ENCODE measurements around the gene EFCAB8.
"Not testable (repeated sequence)": the region's sequence is repeated elsewhere in the genome, so short reads cannot be mapped to it uniquely, and the experiment has no call there.

Gene EFCAB8

DNA sequence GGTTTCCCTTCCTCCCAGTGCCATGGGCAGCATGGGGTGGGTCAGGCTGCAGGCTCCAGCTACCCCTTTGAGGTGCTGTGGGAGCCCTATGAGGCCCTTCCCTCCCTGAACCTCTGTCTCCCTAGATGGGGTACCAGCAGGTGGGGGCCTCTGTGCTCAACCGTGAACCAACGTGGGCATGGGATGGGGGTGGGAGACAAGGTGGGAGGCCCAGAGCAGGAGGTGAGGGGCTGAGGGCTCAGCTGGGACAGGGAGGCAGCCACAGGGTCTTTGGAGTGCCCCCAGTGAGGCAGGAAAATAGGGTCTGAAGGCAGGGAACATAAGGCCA is 112.2 kb downstream of the EFCAB8 start:
- H3K4me3 Mint-ChIP-seq, result no peak overlapping the region
- DNase-seq, result no peak
- H3K27me3 Mint-ChIP-seq (ENCODE audit: low read depth, poor library complexity), result peaks cover 11% of the 10 kb centered on the region
- peaks cover 34% of the 10 kb centered on the region for H3K4me1 Mint-ChIP-seq
- no peak overlapping the region for H3K27ac Mint-ChIP-seq
- H3K9me3 Mint-ChIP-seq, result no peaks in the 10 kb centered on the region
- no peaks in the 10 kb centered on the region for H3K36me3 Mint-ChIP-seq (ENCODE audit: low read depth)
- TF ChIP-seq, protein P1, sequence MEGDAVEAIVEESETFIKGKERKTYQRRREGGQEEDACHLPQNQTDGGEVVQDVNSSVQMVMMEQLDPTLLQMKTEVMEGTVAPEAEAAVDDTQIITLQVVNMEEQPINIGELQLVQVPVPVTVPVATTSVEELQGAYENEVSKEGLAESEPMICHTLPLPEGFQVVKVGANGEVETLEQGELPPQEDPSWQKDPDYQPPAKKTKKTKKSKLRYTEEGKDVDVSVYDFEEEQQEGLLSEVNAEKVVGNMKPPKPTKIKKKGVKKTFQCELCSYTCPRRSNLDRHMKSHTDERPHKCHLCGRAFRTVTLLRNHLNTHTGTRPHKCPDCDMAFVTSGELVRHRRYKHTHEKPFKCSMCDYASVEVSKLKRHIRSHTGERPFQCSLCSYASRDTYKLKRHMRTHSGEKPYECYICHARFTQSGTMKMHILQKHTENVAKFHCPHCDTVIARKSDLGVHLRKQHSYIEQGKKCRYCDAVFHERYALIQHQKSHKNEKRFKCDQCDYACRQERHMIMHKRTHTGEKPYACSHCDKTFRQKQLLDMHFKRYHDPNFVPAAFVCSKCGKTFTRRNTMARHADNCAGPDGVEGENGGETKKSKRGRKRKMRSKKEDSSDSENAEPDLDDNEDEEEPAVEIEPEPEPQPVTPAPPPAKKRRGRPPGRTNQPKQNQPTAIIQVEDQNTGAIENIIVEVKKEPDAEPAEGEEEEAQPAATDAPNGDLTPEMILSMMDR (IDR thresholded peaks at IDR 0.05), result no peak

DNA sequence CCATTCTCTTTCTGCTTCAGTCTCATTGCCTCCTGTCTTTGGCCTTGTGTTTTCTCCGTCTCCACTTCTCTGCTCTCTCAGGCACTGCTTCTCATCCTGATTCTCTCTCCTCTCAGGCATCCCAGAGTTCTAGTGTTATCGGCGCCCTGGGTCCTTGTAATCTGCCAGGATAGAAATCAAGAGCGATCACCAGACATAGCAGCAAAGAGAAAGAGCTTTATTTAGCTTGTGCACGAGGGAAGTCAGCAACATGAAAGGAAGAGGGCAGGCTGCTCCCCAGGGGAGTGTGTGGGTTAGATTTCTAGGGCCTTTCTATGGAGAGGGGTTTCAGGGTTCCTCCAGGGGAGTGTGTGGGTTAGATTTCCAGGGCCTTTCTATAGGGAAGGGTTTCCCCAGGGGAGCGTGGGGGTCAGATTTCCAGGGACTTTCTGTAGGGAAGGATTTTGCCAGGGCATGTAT is 113.0 kb downstream of the EFCAB8 start:
- TF ChIP-seq, protein P1 (IDR thresholded peaks at IDR 0.05), result no peak
- DNase-seq, result peak; percentile 34
- Mint-ChIP-seq H3K27ac (no peak overlapping the region), H3K4me1 (peaks cover 34% of the 10 kb centered on the region), H3K9me3 (peaks cover 6% of the 10 kb centered on the region), H3K36me3 (ENCODE audit: low read depth) (no peaks in the 10 kb centered on the region), H3K27me3 (ENCODE audit: low read depth, poor library complexity) (peaks cover 7% of the 10 kb centered on the region), H3K4me3 (no peak overlapping the region)

DNA sequence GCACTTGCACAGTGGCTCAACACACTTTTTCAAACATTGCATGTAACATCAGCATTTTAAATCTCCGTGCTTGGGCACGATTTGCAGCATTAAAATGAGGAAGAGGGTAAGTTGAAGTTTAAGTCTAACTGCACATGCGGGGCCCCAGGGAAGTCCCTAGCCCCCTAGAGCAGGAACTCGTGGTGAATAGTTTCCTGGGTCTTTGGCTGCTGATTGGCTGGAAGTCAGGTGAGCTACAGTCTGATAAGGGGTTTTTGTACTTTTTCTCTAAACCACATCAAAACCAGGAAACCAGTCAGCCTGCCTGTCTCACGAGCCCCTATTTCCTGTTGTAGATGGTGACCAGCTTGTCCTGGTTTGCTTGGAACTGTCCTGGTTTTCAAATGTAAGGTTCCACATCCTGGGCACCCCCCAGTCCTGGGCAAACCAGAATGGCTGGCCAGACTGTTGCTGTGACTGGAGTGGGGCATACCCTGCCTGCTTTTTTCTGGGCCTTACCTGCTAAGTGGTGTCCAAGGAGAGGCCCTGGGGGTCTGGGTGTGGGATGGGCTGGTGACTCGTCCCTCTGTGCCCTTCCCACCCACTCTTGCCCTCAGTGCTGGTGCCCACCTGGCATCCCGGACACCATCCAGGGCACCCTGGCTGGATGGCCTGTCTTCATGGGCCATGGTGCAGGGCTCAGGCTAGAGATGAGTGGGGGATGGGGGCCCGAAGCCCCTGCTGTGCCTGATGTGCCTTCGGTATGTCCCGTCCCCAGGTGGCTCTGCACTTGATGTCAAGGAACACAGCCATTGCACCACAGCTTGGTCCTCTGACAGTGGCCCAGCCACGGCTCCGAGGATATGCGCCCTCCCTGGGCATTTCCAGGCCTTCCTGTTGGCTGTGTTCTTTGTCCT is 113.7 kb downstream of the EFCAB8 start:
- Mint-ChIP-seq H3K27me3 (ENCODE audit: low read depth, poor library complexity) (peaks cover 4% of the 10 kb centered on the region), H3K4me1 (peaks cover 34% of the 10 kb centered on the region), H3K27ac (no peak overlapping the region), H3K36me3 (ENCODE audit: low read depth) (no peaks in the 10 kb centered on the region), H3K4me3 (no peak overlapping the region), H3K9me3 (peaks cover 8% of the 10 kb centered on the region)
- TF ChIP-seq, protein P1 (IDR thresholded peaks at IDR 0.05), result no peak
- DNase-seq, result no peak

DNA sequence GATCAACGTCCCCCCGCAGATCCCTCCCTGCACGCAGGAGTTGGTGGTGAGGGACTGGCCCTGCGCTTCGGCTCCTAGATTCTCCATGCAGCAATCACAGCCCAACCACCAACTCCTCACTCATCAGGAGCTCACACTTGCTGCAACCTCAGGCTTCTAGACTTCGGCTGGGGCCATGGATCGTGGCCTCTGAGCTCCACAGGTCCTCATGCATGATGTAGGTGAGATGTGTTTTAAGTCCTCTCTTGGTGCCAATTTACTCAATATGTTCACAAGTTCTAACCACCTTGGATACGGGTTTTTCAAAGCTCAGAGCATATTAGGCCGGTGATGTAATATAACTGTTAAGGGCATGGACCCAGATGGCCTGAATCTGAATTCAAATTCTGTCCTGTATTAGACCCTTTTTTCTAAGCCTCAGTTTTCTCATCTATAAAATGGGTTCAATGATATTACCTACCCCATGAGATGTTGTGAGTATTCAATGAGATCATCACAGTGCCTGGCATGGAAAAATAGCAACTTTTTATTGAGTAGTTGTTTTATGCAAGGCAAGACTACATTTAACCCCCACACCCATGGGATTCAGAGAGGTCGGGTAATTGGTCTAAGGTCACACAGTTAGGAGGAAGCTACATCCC is 114.5 kb downstream of the EFCAB8 start:
- Mint-ChIP-seq H3K4me1 (peaks cover 34% of the 10 kb centered on the region), H3K9me3 (peaks cover 8% of the 10 kb centered on the region), H3K4me3 (no peak overlapping the region), H3K36me3 (ENCODE audit: low read depth) (no peaks in the 10 kb centered on the region), H3K27ac (no peak overlapping the region), H3K27me3 (ENCODE audit: low read depth, poor library complexity) (peaks cover 4% of the 10 kb centered on the region)
- DNase-seq, result no peak
- TF ChIP-seq, protein P1 (IDR thresholded peaks at IDR 0.05), result no peak

DNA sequence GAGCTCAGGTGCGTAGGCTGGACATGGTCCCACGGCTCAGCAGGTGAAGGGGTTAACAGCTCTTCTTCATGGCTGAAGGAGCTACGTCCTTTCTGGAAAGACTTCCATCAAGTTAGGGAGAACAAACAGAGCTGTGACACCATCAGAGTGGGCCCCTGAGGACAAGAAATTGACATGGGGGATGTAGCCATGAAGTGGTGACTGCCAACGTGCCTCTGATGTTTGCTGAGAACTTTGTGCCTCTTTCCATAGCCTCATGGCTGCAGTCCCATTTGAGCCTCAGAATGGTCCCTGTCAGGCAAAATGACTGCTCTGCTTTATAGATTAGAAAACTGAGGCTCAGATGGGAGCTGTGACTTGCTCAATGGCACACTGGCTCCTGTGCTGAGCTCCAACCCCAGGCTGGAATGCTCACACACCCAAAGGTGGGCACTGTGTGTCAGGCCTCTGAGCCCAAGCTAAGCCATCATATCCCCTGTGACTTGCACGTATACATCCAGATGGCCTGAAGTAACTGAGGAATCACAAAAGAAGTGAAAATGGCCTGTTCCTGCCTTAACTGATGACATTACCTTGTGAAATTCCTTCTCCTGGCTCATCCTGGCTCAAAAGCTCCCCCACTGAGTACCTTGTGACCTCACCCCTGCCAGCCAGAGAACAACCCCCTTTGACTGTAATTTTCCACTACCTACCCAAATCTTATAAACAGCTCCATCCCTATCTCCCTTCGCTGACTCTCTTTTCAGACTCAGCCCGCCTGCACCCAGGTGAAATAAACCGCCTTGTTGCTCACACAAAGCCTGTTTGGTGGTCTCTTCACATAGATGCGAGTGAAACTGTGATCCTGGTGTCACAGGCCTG is 115.7 kb downstream of the EFCAB8 start:
- not testable (repeated sequence) for H3K9me3 Mint-ChIP-seq; H3K4me3 Mint-ChIP-seq; DNase-seq; H3K27me3 Mint-ChIP-seq (ENCODE audit: low read depth, poor library complexity); H3K36me3 Mint-ChIP-seq (ENCODE audit: low read depth)
- Mint-ChIP-seq H3K4me1 (peaks cover 25% of the 10 kb centered on the region), H3K27ac (peak overlapping the region; percentile 97)

DNA sequence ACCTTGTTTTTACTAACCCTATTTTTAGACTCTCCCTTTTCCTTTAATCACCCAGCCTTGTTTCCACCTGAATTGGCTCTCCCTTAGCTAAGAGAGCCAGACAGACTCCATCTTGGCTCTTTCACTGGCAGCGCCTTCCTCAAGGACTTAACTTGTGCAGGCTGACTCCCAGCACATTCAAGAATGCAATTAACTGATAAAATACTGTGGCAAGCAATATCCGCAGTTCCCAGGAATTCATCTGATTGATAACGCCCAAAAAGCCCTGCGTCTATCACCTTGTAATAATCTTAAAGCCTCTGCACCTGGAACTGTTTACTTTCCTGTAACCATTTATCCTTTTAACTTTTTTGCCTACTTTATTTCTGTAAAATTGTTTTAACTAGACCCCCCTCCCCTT is 116.4 kb downstream of the EFCAB8 start:
- not testable (repeated sequence) for H3K4me3 Mint-ChIP-seq; H3K9me3 Mint-ChIP-seq; H3K27me3 Mint-ChIP-seq (ENCODE audit: low read depth, poor library complexity); DNase-seq; H3K36me3 Mint-ChIP-seq (ENCODE audit: low read depth); H3K27ac Mint-ChIP-seq
- peaks cover 25% of the 10 kb centered on the region for H3K4me1 Mint-ChIP-seq

Data from nephron progenitor cell (in vitro differentiated cells).